ENCODE data around the gene CYP26A1.

CYP26A1 gene

DNA sequence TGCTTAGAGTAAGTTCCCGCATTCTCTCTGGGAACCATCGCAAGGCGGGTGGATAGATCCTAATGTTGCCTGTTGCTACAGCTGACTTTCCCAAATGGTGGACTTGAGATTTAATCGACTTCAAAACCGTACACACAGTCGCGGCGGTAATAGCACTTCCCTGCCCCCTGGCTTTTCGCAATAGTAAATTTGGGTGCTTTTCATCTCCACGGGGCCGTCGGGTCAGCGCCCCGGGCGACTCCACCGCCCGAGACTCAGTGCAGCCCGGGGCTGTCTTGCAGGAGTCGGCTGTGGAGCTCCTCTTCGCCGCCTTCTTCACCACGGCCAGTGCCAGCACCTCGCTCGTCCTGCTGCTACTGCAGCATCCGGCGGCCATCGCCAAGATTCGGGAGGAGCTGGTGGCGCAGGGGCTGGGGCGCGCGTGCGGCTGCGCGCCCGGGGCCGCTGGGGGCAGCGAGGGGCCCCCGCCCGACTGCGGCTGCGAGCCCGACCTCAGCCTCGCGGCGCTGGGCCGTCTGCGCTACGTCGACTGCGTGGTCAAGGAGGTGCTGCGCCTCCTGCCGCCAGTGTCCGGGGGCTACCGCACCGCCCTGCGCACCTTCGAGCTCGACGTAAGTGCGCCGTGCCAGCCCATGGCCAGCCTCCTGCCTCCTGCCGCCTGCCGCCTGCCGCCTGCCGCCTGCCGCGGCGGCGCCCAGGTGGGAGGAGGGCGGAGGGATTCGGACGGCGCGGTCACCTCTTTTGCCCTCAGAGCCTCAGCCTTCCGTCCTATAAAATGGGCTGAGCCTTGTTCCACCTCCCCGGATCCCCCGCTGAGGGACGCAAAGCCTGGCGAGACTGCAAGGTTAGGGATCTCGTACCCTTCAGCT, 7.8 kb upstream of the CYP26A1 start:
- DNase-seq = no peak

DNA sequence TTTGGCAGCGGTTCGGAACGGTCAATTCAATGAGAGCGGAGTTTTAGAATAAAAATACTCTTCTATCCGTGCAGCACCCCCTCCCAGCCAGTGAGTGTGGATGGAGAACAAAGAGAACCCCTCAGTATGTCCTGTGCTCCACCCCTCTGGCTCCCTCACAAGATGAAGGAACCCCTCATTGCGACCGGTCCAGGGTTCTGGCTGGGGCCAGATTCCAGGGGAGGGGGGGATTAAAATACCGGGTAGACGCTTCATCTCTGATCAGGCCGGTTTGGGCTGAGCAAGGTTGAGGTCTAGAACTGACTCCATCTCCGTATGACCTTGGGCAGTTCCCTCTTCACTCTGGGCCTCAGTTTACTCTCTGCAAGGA, 7.2 kb upstream of the CYP26A1 start:
- DNase-seq = no peak

DNA sequence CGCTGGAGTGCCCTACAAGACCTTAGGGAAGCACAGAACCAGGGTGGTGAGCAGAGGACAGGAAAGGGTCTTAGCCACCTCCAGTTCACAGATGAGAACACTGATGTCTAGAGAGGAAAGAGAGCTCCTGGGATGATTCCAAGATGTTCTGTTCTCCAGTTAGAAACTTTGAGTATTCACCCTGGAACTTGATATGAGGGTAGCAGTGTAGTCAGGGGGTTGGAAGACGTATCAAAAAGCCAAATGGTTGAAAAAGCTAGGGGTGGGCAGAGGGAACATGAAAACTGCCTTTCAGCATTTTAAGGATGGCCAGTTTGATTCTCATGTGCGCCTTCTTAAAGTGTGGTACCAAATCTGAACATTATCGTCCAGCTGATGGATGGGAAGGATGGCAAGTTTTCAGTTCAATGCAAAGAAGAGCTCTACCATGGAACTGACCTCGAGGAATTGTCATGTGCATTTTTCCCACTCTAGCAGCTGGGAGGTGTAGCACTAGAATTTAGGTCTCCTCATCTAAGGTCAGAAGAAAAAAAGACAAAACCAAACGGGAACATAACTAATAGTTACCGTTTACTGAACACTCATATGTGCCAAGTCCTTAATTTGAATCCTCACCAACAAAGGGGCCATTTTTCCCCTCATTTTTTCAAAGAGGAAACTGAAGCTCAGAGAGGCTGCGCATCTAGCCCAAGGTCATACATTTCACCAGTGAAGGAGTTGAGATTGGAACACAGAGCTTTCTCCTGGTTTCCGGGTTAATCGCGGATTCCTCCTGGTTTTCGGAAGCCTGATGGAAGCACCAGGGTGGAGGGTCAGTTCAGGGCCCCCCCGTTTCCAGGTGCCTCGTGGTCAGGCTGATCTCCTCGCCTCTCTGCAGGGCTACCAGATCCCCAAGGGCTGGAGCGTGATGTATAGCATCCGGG, 6.0 kb upstream of the CYP26A1 start:
- no peak for DNase-seq

DNA sequence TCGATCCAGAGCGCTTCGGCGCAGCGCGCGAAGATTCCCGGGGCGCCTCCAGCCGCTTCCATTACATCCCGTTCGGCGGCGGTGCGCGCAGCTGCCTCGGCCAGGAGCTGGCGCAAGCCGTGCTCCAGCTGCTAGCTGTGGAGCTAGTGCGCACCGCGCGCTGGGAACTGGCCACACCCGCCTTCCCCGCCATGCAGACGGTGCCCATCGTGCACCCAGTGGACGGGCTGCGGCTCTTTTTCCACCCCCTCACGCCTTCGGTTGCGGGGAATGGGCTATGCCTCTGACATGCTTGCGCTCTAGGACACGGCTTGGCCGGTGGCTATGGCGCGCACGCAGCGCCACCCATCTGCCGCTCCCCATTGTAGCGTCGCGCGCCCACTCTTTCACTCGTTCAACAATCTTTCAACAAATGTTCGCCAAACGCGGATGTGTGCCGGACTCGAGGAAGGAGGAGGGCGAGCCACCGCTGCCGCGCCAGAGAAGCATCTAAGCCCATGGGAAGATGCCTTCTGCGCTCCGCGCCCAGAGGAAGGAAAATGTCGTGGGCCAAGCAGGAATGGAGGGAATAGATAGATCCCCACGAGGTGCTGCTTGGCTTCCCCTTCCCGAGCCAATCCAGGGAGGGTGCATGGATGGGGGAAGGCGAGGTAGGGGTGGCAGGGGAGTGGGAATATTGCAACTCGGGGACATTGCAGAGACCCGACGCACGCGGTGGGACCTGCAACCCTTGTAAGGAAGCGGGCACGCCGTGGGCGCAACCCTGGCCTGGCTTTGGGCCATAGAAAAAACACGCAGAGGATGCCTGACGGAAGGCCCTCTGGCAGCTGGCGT, 5.1 kb upstream of the CYP26A1 start:
- no peak for DNase-seq

DNA sequence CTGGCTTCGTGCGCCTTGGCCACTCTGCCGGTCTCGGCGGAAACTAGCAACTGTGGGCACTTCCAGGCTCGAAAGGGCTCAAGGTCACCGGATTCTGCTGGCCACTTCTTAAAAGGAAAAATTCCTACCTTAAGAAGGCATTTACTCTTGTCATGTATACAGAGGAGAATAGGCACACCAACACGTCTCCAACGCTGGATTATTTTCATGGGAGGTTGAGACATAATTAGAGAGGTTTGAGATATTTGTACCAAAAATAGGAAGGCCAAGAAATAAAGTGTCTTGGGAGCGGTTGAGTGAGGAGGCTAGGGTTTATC, 4.5 kb upstream of the CYP26A1 start:
- no peak for DNase-seq

DNA sequence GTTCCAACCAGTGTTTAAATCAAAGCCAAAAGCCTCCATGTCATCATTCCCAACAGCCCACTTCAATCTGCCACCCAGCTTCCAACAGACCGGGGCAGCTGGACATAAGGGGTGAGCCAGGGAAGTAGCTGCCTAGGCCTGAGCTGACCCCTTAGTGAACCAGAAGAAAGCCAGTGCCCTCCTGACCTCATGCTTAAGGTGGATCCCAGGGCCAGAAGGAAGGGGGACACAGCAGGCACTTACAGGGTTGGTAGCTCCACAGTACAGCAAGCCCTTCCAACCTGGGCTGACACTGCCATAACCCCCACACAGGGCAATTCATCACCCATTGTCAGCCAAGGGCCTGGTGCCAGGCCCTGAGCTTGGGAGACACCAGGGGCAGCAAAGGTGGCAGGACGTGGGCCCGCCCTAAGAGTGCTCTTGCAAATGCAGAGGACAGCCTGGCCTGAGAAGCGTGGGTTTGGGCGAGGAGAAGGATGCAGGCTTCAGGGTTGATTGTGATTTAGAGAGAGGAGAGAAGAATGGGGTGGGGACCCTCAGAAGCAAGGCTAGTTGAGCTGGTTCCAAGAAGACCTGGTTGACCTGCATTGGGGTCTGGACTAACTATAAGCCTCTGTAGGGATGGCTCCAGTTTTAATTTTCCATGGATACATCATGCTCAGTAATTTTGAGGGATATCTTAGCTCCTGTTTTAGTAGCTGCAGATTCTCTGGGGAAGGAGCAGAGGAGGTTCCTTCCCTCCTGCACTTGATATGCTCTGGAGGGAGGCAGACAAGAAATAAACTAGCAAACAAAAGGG, 3.1 kb upstream of the CYP26A1 start:
- no peak for DNase-seq

DNA sequence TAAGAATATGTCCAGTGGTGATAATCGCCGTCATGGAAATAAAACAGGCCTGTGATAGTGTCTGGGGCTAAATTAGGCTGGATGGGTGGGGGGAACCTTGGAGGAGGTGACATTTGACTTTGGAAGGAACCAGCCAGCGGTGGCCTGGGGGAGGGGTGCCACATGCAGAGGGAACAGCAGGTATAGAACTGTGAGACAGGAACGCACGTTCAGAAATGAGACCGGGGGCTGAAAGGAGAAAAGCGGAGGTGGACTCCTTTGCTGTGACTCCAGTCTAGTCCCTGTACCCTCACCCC, 2.6 kb upstream of the CYP26A1 start:
- DNase-seq = no peak

DNA sequence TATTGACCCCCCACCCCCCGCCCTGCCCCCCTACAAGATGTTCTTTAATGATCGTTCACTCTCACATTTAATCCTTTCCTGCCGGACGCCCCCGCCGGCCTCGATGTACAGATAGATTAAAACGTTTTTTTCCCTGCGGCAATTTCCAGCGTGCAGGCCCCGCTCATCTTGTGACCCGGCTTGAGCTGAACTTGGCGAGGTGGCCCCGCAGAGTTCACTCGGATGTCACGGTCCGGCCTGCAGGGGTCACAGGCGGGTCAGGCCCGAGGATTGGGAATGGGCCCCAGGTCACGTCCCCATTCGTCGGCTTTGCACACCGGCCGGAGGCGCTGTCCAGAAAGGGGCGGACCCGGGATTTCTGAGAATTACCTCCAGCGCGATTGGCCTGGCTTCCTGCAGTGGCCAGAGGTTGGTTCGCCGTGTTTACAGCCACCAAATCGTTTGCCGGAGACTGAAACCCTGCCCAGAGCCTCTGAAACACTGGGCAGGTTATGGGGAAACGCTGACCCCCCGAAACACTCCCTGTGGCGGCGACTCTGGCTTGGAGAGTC, 1.9 kb upstream of the CYP26A1 start:
- no peak for DNase-seq

DNA sequence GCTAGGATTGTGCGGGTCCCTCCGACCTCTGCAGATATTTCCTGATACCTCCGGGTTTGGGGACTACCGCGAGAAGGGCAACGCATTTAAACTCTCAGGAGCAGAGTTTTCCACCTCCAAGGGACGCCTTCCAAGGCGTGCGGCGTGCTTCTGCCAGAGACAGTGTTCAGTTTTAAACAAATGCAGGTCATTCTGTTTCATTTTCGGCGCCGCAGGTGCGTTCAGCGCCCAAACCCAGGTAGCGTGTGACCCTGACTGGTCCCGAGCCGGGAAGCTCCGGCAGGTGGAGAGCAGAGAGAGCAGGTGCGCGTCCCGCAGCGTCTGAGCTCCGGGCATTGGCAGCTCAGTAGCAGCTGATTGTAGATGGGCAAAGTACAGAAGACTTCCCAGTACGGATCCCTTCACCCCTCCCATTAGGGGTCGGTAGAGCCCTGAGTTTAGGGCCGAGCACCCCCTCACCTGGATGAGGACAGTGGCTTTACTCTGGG, 1.4 kb upstream of the CYP26A1 start:
- DNase-seq = no peak

DNA sequence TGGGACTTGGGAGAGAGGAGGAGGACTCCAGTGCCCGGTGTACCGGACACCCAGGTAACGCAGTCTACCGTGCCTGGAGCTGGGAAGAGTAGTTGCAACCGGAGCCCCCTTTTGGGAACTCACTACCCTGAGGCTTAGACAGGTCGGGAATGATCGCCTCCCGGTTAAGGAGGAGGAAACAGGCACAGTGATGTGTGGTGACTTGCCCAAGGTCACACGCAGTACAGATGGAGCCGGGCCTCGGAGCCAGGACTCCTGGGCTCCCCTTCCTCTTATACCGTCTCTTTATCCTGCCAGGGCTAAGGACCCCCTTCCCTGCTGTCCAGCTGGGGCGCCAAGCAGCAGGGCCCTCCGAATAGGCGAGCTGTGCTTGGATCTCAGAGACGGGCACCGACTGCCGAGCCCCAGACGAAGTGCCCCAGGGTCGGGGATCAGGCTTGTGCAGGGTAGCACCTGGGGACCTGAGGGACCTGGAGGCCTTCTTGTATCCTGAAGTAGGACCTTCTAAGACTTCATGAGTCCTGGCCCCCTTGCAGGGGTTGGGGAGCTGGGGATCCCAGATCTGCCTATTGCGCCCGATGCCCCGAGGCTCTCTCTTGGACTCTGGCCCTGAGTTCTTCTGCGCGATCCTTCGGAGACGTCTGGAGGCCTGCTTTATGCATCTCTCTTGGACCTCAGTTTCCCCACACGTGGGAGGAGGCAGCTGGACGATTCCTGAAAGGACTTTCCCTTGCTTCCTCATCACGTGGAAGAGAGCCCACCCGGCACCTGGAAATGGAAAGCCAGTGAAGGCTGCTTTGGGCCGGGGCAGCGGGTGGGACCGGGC, 767 bp upstream of the CYP26A1 start:
- DNase-seq = no peak

DNA sequence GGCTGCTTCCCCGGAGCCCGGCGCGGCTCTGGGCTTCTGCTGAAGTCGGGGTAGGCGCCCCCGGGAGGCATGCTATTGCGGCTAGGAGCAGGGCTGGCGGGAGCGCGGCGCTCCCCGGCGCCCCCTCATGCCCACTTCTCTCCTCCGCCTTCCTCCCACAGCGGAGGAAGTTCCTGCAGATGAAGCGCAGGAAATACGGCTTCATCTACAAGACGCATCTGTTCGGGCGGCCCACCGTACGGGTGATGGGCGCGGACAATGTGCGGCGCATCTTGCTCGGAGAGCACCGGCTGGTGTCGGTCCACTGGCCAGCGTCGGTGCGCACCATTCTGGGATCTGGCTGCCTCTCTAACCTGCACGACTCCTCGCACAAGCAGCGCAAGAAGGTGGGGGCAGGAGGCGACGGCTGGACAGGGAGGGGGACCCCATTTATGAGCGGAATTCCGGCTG, 479 bp downstream of the CYP26A1 start:
- no peak for DNase-seq

DNA sequence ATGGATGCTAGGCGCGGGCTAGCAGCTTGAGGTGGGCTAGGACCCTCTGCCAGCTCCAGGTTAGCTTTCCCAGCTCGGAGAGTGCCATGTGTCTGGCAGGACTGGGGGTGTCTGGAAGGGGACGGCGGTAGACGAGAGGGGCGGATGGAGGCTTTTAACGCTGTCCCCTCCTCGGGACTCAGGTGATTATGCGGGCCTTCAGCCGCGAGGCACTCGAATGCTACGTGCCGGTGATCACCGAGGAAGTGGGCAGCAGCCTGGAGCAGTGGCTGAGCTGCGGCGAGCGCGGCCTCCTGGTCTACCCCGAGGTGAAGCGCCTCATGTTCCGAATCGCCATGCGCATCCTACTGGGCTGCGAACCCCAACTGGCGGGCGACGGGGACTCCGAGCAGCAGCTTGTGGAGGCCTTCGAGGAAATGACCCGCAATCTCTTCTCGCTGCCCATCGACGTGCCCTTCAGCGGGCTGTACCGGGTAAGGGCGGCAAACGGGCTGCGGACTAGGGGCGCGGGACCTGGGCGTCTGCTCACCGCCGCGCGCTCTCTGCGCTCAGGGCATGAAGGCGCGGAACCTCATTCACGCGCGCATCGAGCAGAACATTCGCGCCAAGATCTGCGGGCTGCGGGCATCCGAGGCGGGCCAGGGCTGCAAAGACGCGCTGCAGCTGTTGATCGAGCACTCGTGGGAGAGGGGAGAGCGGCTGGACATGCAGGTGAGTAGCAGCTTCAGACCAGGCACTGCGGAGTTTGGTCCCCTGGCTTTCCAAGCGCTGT, 1.1 kb downstream of the CYP26A1 start:
- DNase-seq = no peak

DNA sequence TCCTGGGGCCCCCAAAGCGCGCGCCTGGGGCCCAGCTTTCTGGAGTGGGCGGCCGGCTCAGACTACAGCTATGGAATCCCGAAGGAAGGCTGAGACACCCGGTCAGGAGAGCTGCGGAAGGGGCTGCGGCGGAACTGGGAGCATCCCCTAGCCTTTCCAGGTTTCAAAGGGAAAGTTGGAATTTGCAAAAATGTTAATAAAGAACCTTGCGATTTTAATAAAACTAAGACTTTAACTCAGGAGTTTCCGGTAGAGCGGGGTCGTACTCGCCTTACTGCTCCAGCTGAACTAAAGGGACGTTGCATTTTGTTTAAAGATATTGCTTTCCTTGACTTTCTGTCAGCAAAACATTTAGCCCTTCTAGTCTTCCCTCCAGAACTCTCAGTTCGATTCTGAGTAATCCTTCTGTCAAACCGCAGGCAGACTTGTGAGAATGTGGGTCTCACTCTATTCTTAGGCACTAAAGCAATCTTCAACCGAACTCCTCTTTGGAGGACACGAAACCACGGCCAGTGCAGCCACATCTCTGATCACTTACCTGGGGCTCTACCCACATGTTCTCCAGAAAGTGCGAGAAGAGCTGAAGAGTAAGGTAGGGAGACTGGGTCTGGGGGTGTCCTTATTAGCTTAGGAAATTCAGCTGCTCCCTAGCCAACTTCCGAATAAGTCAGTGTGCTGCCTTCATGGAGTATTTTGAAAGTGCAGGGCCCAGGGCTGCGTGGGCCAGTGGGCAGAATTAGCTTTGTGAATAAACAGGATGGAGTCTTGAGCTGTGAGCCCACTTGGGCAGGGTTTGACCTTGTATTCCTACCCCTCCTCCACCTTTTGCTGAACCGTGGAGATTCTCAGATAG, 1.9 kb downstream of the CYP26A1 start:
- DNase-seq = no peak

DNA sequence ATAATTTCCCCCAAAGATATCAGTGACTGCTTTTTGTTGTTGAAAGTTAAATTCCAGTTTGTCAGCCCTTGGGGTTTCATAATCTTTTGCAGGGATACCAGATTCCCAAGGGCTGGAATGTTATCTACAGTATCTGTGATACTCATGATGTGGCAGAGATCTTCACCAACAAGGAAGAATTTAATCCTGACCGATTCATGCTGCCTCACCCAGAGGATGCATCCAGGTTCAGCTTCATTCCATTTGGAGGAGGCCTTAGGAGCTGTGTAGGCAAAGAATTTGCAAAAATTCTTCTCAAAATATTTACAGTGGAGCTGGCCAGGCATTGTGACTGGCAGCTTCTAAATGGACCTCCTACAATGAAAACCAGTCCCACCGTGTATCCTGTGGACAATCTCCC, 3.2 kb downstream of the CYP26A1 start:
- no peak for DNase-seq

DNA sequence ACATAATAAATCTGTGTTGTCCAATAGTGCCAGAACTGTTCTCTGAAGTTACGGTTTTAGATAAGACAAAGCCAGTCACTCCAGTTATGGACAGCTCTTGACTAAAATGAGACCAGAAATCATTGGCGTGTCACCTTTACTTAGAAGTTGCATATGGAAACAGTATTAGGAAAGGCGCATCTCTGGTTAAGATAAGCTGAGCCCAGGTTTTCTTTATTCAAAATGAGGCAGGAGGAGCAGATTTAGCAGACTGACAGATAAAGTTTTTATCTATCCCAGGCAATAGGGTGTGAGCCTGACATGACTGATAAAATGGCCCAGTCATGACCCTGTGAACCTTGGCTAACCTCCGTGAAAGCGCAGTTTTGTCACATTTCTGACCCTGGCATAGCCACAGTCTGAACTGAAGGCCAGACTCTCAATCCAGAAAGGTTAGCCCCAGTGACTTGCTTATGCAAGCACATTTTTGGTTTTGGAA, 4.2 kb downstream of the CYP26A1 start:
- DNase-seq = no peak

DNA sequence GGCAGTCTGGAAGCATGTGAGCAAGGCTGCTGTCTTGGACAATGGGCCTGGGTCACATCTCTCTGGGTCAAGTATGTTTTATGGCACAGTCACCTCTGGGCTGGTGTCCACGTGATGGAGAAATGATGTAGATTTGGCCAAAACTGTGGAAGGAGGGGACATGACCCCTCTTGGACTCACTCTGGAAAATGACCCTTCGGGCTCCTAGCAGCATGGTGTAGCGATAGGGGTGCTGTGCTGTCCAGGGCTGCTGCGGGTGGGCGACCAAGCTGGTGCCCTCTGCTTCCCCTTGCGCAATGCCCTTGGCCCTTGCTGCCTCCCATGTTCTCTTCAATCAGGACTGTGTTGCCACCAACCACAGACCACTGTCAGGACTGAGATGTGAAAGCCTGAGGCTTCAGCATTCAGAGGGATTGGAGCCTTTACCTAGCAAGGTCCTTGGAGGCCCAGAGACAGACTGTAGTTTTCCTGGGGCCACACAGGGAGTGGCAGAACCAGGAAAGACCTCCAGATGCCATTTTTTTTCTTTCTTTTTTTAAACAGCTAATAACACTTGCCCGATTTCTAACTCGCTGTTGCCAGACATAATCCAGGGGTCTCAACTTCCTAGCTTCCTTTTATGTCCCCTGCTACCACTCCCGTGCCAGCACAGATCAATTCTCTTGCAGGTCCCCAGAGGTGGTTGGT, 6.1 kb downstream of the CYP26A1 start:
- DNase-seq = no peak

DNA sequence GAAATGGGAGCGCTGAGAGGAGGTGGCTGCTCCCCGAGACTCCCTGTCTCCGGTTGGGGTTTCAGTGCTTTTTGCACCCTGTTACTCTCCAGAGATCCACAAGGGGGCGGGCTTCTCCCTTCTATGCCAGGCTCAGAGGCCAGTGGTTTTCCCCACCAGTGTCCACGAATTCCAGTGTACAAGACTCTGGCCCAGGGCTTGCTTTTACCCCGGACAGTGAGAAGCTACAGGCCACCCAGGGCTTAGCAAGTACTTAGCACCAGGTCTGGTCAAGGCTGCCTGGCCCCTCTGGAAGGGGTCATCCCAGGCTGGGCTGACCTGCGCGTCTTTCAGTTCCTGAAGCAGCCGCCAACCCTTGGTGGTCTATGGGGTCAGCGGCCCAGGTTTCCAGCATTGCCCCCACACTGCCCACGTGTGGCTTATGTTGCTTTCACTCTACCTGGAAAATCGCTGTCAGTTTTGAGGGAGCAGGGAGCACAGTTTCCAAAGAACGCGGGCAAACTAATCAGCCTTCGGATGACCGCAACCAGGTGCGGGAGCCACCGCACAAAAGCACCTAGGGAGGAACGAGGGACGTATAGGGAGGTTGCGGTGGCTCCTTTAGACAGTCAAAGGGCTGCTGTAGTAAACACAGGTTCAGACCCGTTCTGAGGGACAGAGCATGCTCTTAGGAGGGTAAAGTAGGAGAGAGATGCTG, 6.8 kb downstream of the CYP26A1 start:
- DNase-seq = peak; percentile 75

DNA sequence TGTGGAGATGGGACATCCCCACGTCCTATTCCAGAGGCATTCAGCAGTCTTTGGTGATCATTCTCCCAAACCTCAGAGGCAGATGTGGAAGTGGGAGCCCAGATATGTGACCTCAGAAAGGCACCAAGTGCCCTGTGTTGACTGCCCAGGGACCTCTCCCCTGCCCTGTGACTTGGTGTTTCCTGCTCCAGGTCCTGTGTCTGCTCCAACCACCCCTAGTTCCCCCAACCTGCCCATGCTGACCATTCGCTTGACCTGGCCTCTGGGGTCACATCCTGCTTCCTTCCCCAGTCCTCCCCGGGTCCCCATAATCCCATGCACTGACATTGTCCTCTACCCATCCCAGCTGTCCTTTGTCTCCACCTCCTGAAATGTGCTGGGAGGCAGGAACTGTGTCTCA, 7.6 kb downstream of the CYP26A1 start:
- no peak for DNase-seq
